ENCODE measurements around the gene PLXNA4.

DNA sequence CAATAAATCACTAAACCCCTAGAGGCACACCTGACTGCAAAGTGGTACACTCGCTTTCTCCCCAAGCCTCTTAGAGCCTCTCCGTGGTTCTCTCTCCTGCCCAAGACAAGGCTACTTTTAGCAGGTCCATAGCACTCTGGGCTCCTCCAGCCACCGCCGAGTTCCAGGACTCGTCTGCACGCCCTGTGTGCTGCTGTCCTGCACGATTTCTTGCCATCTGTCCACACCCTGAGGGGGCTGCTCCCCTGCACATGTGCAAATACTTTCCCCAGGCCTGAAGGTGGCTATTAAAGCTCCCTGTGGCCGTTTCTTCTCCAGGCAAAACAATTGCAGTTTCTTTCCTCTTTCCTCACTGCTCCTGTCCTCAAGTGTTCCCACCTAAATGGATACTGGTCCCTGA lies 414.3 kb downstream of the PLXNA4 start:
- TF ChIP-seq, protein P1, sequence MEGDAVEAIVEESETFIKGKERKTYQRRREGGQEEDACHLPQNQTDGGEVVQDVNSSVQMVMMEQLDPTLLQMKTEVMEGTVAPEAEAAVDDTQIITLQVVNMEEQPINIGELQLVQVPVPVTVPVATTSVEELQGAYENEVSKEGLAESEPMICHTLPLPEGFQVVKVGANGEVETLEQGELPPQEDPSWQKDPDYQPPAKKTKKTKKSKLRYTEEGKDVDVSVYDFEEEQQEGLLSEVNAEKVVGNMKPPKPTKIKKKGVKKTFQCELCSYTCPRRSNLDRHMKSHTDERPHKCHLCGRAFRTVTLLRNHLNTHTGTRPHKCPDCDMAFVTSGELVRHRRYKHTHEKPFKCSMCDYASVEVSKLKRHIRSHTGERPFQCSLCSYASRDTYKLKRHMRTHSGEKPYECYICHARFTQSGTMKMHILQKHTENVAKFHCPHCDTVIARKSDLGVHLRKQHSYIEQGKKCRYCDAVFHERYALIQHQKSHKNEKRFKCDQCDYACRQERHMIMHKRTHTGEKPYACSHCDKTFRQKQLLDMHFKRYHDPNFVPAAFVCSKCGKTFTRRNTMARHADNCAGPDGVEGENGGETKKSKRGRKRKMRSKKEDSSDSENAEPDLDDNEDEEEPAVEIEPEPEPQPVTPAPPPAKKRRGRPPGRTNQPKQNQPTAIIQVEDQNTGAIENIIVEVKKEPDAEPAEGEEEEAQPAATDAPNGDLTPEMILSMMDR (IDR thresholded peaks at IDR 0.05): no peak
- no peak for TF ChIP-seq BHLHE40 (IDR thresholded peaks at IDR 0.05; ENCODE audit: low read depth, low read length)
- TF ChIP-seq HOXA7 (CRISPR knock-in tag; IDR thresholded peaks at IDR 0.05): no peak
- TF ChIP-seq GATA3 (IDR thresholded peaks at IDR 0.05; ENCODE audit: borderline replicate concordance): no peak
- no peak for TF ChIP-seq JUNB (IDR thresholded peaks at IDR 0.05)
- no peak for TF ChIP-seq MAX (IDR thresholded peaks at IDR 0.05)
- TF ChIP-seq MYC (IDR thresholded peaks at IDR 0.05; ENCODE audit: borderline replicate concordance, low read length): no peak
- TF ChIP-seq, protein P2, sequence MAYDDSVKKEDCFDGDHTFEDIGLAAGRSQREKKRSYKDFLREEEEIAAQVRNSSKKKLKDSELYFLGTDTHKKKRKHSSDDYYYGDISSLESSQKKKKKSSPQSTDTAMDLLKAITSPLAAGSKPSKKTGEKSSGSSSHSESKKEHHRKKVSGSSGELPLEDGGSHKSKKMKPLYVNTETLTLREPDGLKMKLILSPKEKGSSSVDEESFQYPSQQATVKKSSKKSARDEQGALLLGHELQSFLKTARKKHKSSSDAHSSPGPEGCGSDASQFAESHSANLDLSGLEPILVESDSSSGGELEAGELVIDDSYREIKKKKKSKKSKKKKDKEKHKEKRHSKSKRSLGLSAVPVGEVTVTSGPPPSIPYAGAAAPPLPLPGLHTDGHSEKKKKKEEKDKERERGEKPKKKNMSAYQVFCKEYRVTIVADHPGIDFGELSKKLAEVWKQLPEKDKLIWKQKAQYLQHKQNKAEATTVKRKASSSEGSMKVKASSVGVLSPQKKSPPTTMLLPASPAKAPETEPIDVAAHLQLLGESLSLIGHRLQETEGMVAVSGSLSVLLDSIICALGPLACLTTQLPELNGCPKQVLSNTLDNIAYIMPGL (CRISPR knock-in tag; IDR thresholded peaks at IDR 0.05; ENCODE audit: borderline replicate concordance): no peak
- TF ChIP-seq POLR2A (IDR thresholded peaks at IDR 0.05; ENCODE audit: low read length): no peak
- TF ChIP-seq, protein P3, sequence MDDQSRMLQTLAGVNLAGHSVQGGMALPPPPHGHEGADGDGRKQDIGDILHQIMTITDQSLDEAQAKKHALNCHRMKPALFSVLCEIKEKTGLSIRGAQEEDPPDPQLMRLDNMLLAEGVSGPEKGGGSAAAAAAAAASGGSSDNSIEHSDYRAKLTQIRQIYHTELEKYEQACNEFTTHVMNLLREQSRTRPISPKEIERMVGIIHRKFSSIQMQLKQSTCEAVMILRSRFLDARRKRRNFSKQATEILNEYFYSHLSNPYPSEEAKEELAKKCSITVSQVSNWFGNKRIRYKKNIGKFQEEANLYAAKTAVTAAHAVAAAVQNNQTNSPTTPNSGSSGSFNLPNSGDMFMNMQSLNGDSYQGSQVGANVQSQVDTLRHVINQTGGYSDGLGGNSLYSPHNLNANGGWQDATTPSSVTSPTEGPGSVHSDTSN (IDR thresholded peaks at IDR 0.05): no peak
- TF ChIP-seq ZSCAN20 (CRISPR knock-in tag; IDR thresholded peaks at IDR 0.05): no peak
- no peak for TF ChIP-seq ESRRA (IDR thresholded peaks at IDR 0.05; ENCODE audit: borderline replicate concordance, low read length)
- no peak for TF ChIP-seq RAD21 (conservative IDR thresholded peaks at IDR 0.05 in 1 of 2, IDR thresholded peaks at IDR 0.05 in 1 of 2)

All from A549 (cell line).